NCI-H2171 treated with DMSO at 0.1 percent for 48 hours (cell line): ENCODE data around the gene IL17F.

Source experiments
- DNase-seq: peaks from one replicate; lab custom pipeline; 2025; lab: John Stamatoyannopoulos, UW

Gene IL17F

GRCh38 chr6:52189974-52190373, 54.3 kb downstream of the IL17F start:
- DNase-seq = no peak

GRCh38 chr6:52187098-52187497, 57.2 kb downstream of the IL17F start:
- no peak for DNase-seq
